Epithelial cell of proximal tubule (primary cell): ENCODE measurements around the gene TMED8. TPM values are rescaled to one million over a fixed set of nuclear protein-coding genes. Genes with fewer than 3 reads are reported as not detected.
A peak's percentile ranks its signal among the peaks of the same experiment; 100 is the strongest.

ENCODE experiments used
- DNase-seq: peaks from one replicate; pipeline ENCODE4 v3.0.0-alpha.2; 2011; ENCODE audit warnings: low read depth
- H3K4me3 ChIP-seq: 2 replicates; pipeline ENCODE4 v1.5.1; 2011; ENCODE audit warnings: low read depth, mild to moderate bottlenecking, low read length
- CTCF ChIP-seq: conservative IDR thresholded peaks from 2 replicates; pipeline ENCODE4 v1.5.1; 2012; ENCODE audit warnings: low read depth, mild to moderate bottlenecking, low read length
- total RNA-seq: library from RNA; depleted of rRNA; stranded (reverse); fragments of >200 nt; gene quantifications from 2 replicates; pipeline ENCODE4 v1.2.3, GENCODE V29; 2015

TMED8 gene
- total RNA-seq, 1 donor from 2014 or later: 9.9 TPM

- DNase-seq: no peak
- H3K4me3 ChIP-seq: no peak overlapping the region
- peak; percentile 39 for TF ChIP-seq CTCF
Observed at GRCh38 chr14:77409131-77409533, 32.2 kb upstream of the TMED8 start.

GRCh38 chr14:77407158-77407557 is 30.3 kb upstream of the TMED8 start:
- no peak overlapping the region for H3K4me3 ChIP-seq
- no peak for DNase-seq
- no peak for TF ChIP-seq CTCF

- H3K4me3 ChIP-seq: no peak overlapping the region
- DNase-seq: no peak
- no peak for TF ChIP-seq CTCF
Observed at GRCh38 chr14:77406718-77407117, 29.8 kb upstream of the TMED8 start.

- no peak overlapping the region for H3K4me3 ChIP-seq
- TF ChIP-seq CTCF: no peak
- DNase-seq: no peak
Observed at GRCh38 chr14:77406086-77406485, 29.2 kb upstream of the TMED8 start.

GRCh38 chr14:77403768-77404167 is 26.9 kb upstream of the TMED8 start:
- no peak for DNase-seq
- TF ChIP-seq CTCF: no peak
- no peak overlapping the region for H3K4me3 ChIP-seq

- no peak for DNase-seq
- TF ChIP-seq CTCF: no peak
- no peak overlapping the region for H3K4me3 ChIP-seq
Observed at GRCh38 chr14:77400216-77400615, 23.3 kb upstream of the TMED8 start.

- no peak for DNase-seq
- no peak for TF ChIP-seq CTCF
- no peak overlapping the region for H3K4me3 ChIP-seq
Observed at GRCh38 chr14:77390188-77390587, 13.3 kb upstream of the TMED8 start.
